Activated CD4-positive, alpha-beta T cell treated with anti-CD3 and anti-CD28 coated beads, Interleukin-2, amount 10 ng/mL, durations not matched to agents 24 days and 14 days (primary cell): ENCODE measurements around the gene MAN1A1. TPM values are rescaled to one million over a fixed set of nuclear protein-coding genes. Genes with fewer than 3 reads are reported as not detected.
A peak's percentile ranks its signal among the peaks of the same experiment; 100 is the strongest.

ENCODE experiments used
- DNase-seq: peaks from one replicate; pipeline ENCODE4 v3.0.0; 2022
- H3K27ac Mint-ChIP-seq: one replicate; pipeline ENCODE4 v1.8.0; 2022; ENCODE audit warnings: mild to moderate bottlenecking, mixed read lengths
- H3K27me3 Mint-ChIP-seq: one replicate; pipeline ENCODE4 v1.8.0; 2022; ENCODE audit warnings: mixed read lengths
- H3K36me3 Mint-ChIP-seq: one replicate; pipeline ENCODE4 v1.8.0; 2022; ENCODE audit warnings: low read depth, mild to moderate bottlenecking, mixed read lengths
- H3K4me1 Mint-ChIP-seq: one replicate; pipeline ENCODE4 v1.8.0; 2021; ENCODE audit warnings: mixed read lengths
- H3K4me3 Mint-ChIP-seq: one replicate; pipeline ENCODE4 v1.8.0; 2022; ENCODE audit warnings: mild to moderate bottlenecking, moderate library complexity, mixed read lengths
- H3K9me3 Mint-ChIP-seq: one replicate; pipeline ENCODE4 v1.8.0; 2021; ENCODE audit warnings: mixed read lengths
- intact Hi-C: fragments of 100-400 bp; cut with micrococcal nuclease; formaldehyde crosslinking; loops from one replicate; pipeline ENCODE4 v1.15.1; 2023
- total RNA-seq: library from RNA; stranded (reverse); gene quantifications from 2 replicates; pipeline ENCODE4 v1.2.3, GENCODE V29; 2022

The MAN1A1 gene
- total RNA-seq, 1 donor from 2014 or later = 43.7 TPM

DNA sequence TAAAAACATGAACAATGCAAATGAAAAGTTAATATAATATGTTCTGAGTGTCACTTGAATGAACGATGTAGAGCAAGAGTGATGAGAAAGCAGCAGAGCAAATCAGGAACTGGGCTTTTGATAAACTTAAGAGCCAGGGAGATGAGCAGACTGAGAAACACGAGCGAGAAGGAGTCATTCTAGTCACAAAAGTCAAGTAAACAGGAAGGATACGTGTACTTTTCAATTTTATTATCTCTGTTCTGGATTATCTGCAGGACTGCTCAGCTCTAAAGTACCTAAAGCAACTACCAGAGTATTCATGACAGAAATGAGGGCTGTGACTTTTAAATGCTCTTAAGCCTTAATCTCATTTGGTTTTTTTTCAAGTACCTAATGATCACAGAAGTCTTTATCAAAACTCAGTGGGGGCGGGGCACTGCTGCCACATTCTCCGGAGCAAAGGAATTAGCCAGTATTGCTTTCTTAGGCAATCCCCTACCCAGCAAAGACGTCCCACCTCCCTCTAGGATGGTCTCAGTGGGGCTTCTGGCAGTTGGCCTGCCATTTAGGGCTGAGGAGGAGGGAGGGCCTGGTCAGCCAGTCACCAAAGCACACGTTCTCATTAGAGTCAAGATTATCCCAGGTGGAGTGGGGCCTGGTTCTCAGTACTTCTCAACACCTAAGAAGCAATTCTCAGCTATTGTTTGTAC, 8.6 kb downstream of the MAN1A1 start:
- peaks cover 70% of the 10 kb centered on the region for H3K4me1 Mint-ChIP-seq
- H3K27me3 Mint-ChIP-seq = no peaks in the 10 kb centered on the region
- peaks cover 66% of the 10 kb centered on the region for H3K36me3 Mint-ChIP-seq
- intact Hi-C loops = loop anchor here (10.0 kb wide), 1 partner anchor 626 kb away; no protein-coding TSS in a partner anchor
- H3K4me3 Mint-ChIP-seq = no peak overlapping the region
- H3K27ac Mint-ChIP-seq = peak overlapping the region; percentile 15
- H3K9me3 Mint-ChIP-seq = no peaks in the 10 kb centered on the region
- peak; percentile 50 for DNase-seq

DNA sequence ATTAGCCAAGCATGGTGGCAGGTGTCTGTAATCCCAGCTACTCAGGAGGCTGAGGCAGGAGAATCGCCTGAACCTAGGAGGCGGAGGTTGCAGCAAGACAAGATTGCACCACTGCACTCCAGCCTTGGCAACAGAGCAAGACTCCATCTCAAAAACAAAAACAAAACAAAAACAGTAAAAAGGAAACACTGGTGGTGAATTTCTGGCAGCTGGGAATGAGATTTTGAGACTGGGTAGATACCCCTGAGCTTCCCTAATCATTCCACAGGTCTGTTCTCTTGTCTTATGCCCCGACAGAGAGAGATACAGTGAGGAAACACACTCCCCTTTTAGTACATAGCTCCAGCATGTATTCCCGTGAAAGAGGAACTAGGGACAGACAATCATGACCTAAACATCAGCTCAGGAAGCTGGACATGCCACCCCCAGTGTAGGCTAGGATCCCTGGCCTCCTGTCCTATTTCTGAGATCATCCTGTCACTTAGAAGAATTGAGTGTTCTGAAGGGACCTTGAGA, 9.6 kb downstream of the MAN1A1 start:
- intact Hi-C loops = loop anchor here (10.0 kb wide), 1 partner anchor 625 kb away; no protein-coding TSS in a partner anchor
- no peak overlapping the region for H3K4me3 Mint-ChIP-seq
- H3K4me1 Mint-ChIP-seq = peaks cover 66% of the 10 kb centered on the region
- H3K27ac Mint-ChIP-seq = no peak overlapping the region
- peak; percentile 53 for DNase-seq
- H3K27me3 Mint-ChIP-seq = no peaks in the 10 kb centered on the region
- H3K9me3 Mint-ChIP-seq = no peaks in the 10 kb centered on the region
- H3K36me3 Mint-ChIP-seq = peaks cover 65% of the 10 kb centered on the region

DNA sequence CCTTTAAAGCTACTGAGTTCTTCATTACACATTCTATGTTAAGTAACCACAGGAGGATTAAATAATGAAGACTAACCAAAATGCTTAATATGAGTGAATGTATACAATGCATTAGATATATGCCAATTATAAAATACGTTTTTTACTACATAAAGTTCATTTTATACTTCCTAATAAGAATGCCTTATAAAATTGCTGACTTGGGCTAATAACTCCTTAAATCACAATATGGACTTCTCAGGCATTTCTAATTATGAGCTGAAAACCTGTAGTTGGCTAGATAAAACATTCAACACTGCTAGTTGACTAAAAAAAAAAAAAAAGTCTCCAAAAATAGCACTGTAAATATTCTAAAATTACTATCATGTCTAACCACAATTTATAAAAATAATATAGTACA, 11.8 kb downstream of the MAN1A1 start:
- H3K4me1 Mint-ChIP-seq = peaks cover 58% of the 10 kb centered on the region
- H3K4me3 Mint-ChIP-seq = no peak overlapping the region
- DNase-seq = no peak
- intact Hi-C loops = loop anchor here (2.0 kb wide), 2 partner anchors 23 to 43 kb away; no protein-coding TSS in a partner anchor
- H3K27ac Mint-ChIP-seq = no peak overlapping the region
- H3K27me3 Mint-ChIP-seq = no peaks in the 10 kb centered on the region
- no peaks in the 10 kb centered on the region for H3K9me3 Mint-ChIP-seq
- H3K36me3 Mint-ChIP-seq = peaks cover 56% of the 10 kb centered on the region

DNA sequence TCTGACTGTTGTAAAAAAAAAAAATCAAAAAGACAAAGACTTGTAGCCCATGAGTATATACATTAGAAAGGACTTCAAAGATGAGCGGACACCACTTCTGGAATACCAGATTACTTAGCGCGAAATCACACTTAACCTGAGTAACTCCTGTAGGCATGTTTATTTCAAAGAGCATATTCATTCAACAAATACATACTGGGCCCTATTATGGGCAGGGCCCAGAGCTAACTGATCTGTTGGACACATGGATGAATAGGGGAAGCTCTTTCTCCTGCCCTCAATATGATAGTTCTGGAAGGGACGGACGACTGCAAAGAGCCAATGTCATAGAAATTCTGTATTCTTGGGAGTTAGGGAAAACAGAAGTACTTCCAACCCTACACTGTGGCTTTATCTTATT, 12.3 kb downstream of the MAN1A1 start:
- Mint-ChIP-seq H3K36me3 (peaks cover 52% of the 10 kb centered on the region), H3K27me3 (no peaks in the 10 kb centered on the region), H3K27ac (no peak overlapping the region), H3K4me3 (no peak overlapping the region), H3K9me3 (no peaks in the 10 kb centered on the region), H3K4me1 (peaks cover 54% of the 10 kb centered on the region)
- peak; percentile 33 for DNase-seq
- intact Hi-C loops = loop anchor here (2.0 kb wide), 2 partner anchors 22 to 42 kb away; no protein-coding TSS in a partner anchor

DNA sequence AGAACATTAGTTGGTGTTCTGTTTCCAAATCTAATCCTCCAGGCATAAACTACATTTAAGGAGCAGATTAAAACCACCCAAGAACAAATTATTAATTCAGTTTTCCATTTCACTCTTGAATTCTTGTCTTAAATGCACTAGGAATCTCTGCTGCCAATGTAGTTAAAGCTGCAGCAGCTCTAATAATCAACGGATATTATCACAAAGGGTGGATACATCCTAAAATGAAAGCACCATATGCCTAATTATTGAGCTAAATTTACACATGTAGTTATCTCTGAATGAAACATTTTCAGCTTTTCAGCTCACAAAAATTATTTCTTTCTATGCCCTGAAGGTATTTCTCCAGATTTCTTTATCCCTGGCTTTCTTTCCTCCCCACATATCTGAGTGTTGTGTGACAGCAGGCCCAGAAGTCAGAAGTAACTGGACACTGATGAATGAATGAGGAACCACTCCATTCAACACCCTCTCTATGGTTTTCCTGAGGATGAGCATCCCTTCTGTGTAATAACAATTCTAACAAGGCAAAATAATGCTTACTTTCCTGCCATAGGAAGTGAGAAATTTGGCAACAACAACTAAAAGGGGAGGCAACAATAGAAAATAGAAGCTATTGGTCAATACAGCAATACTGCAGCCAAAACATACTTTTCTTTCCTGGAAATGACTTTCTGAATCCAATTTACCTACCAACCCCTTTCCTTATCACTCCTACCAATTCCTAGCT, 14.9 kb downstream of the MAN1A1 start:
- no peak overlapping the region for H3K27ac Mint-ChIP-seq
- peak; percentile 35 for DNase-seq
- intact Hi-C loops = no loop called here
- H3K9me3 Mint-ChIP-seq = no peaks in the 10 kb centered on the region
- H3K4me3 Mint-ChIP-seq = no peak overlapping the region
- peaks cover 52% of the 10 kb centered on the region for H3K4me1 Mint-ChIP-seq
- H3K27me3 Mint-ChIP-seq = no peaks in the 10 kb centered on the region
- H3K36me3 Mint-ChIP-seq = peaks cover 51% of the 10 kb centered on the region

DNA sequence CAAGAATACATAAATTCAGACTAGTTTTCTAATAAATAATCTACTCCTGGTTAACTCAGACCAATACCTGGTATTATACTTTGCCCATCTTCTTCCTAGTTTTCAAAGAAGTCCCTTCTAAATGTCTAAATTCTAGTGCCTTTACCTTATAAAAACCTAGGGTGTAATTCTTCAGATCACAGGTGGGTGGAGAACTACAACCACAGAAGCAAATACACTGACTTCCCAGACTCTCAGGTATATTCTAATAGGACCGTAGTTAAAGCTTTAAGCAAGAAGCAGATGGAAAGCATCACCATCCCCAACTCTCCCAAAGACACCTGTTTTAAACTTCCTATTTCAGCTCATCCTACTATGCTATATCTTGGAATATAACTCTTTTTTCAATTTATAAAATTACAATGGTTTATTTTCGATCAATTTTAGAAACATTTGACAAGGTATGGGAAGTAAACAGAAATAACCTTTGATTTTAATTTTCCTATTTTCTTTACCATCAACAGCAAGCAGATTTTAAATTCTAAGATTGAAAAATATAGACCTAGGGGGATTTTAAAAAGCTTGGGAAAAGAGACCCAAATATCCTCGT, 15.8 kb downstream of the MAN1A1 start:
- Mint-ChIP-seq H3K4me3 (no peak overlapping the region), H3K36me3 (peaks cover 45% of the 10 kb centered on the region), H3K4me1 (peaks cover 48% of the 10 kb centered on the region), H3K27ac (no peak overlapping the region), H3K27me3 (no peaks in the 10 kb centered on the region), H3K9me3 (no peaks in the 10 kb centered on the region)
- intact Hi-C loops = no loop called here
- peak; percentile 64 for DNase-seq

DNA sequence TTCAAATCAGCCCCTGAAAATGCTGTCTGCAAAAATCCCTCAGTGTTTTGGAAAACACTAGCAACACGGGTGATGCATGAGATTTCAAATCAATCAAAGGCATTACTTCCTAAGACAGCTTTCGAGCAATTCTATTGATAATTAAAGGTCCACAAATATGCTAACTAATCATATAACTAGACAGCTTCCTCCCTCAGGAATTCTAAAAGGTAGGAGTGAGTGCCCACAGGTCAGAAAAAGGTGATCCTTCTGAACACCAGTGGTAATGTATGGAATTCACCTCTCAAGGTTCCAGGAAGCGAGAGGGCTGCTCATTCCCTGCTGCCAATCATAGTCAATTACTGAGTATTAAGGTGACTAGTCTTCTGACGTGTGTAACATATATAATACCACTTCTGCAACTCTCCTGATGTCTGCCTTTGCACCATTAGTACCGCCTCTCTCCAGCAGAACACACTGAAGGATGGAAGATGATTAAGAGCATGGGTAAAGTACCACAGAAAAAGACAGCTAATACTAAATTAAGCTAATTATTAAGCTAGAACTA, 16.4 kb downstream of the MAN1A1 start:
- DNase-seq = peak; percentile 44
- H3K9me3 Mint-ChIP-seq = no peaks in the 10 kb centered on the region
- intact Hi-C loops = no loop called here
- H3K27ac Mint-ChIP-seq = no peak overlapping the region
- H3K36me3 Mint-ChIP-seq = peaks cover 45% of the 10 kb centered on the region
- H3K4me3 Mint-ChIP-seq = no peak overlapping the region
- no peaks in the 10 kb centered on the region for H3K27me3 Mint-ChIP-seq
- peaks cover 49% of the 10 kb centered on the region for H3K4me1 Mint-ChIP-seq

DNA sequence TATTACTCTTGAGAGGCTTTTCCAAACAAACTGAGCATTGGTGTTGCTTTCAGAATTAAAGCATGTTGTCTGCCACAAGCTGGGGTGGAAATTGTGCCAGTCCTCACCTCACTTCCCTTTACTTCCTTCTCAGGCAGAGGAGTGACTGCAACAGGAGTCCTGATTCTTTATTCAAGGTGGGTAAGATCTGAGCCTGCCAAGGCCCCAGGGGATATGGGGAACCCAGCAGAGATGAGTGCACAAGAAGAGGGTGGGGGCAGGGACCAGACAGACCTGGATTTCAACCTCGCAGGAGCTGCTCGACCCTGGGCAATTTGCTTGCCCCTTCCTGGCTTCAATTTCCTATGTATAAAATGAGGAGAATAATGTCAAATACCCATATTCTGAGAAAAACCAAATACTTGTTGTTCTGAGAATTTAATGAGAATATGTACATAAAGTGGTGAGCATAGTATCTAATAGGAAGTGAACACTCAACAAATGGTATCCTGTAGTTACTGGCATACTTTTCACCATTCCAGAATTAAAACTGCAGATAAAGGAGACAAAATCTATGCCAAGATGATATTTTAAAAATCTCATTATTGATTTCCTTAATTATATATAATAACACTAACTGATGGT, 17.8 kb downstream of the MAN1A1 start:
- Mint-ChIP-seq H3K36me3 (peaks cover 42% of the 10 kb centered on the region), H3K4me3 (no peak overlapping the region), H3K4me1 (peaks cover 48% of the 10 kb centered on the region), H3K27me3 (no peaks in the 10 kb centered on the region), H3K27ac (peak overlapping the region; percentile 10), H3K9me3 (no peaks in the 10 kb centered on the region)
- peak; percentile 49 for DNase-seq
- intact Hi-C loops = no loop called here

DNA sequence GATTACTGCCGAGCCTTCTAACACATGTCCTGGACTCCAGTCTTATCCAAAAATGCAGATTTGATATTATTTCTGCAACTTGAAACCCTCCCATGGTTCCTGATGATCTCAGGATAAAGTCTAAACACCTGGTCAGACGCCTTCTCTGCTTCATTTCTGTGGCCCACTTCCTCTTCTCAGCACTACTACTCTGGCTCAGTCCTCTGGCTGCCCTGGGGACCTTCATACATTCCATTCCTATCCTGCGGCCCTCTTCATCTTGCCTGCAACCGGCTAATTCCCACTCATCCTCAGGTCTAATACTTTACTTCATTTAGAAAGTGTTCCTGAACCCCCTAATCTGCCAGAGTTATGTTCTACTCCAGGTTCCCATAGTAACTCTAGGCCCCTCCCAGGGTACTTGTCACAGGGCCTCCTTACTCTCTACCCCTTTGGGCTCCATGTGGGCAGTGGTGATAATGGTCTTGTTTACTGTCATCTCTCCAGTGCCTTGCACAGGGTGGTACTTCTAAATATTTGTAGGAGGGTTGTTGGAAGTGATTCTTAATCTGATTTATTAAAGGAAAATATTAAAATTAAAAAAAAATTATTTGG, 18.9 kb downstream of the MAN1A1 start:
- no peaks in the 10 kb centered on the region for H3K27me3 Mint-ChIP-seq
- intact Hi-C loops = no loop called here
- no peaks in the 10 kb centered on the region for H3K9me3 Mint-ChIP-seq
- DNase-seq = peak; percentile 39
- H3K4me3 Mint-ChIP-seq = no peak overlapping the region
- no peak overlapping the region for H3K27ac Mint-ChIP-seq
- H3K36me3 Mint-ChIP-seq = peaks cover 42% of the 10 kb centered on the region
- H3K4me1 Mint-ChIP-seq = peaks cover 46% of the 10 kb centered on the region

DNA sequence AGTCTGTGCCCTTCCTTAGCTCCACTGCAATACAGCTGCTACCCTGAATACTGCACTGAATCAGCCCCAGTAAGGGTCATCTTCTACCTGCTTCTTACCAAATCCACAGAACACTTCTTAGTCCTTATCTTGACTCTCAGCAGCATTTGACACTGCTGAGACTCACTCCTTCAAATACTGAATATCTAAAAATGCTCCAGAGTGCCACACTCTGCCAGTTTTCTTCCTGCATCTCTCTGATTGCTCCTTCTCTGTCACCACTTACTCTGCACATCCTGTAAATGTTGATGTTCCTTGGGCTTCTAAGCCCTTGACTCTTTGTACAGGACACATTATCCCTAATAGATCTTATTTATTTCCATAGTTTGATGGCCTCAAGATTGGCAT, 19.8 kb downstream of the MAN1A1 start:
- Mint-ChIP-seq H3K27ac (no peak overlapping the region), H3K4me3 (no peak overlapping the region), H3K27me3 (no peaks in the 10 kb centered on the region), H3K36me3 (peaks cover 36% of the 10 kb centered on the region), H3K4me1 (peaks cover 39% of the 10 kb centered on the region), H3K9me3 (no peaks in the 10 kb centered on the region)
- intact Hi-C loops = no loop called here
- peak; percentile 44 for DNase-seq

DNA sequence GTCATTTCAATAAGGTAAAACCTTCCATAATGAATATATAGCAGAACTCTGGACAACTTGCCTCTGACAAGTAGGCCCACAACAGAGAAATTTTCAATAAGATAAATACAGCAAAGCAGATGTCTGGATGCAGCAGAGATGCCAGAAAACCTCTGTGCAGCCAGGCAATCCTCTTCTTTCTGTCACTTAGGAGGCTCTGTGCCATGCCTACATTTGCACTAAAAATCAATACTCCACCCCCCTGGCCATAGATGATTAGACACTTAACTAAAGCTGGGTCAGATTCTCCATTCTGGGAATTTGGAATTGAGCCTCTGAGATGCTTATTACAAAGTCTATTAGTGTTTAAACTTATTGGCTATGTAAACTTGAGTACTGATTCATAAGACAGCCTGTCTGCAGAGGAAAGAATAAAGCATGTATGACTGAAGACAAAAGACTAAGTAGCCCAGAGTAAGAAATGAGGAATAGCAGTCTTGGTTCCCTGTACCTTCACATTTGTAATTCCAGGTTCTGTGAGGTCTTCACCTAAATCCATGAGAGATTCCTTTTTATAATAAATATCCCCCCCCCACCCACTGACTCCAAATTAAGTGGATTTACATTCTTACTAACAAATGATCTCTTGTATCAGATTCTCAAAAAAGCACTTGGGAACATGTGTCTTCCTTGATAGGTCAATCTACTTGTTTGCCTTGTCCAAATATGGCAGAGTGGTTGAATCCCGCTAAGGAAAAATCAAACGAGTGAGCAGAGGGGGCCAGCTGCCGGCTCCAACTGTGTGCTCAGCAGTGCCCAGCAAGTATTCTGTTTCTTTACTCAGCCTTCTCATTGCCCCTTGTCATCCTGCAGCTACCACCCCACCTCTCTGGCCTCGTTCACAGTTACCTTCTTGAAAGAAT, 20.4 kb downstream of the MAN1A1 start:
- no peak overlapping the region for H3K27ac Mint-ChIP-seq
- H3K36me3 Mint-ChIP-seq = peaks cover 35% of the 10 kb centered on the region
- H3K4me3 Mint-ChIP-seq = no peak overlapping the region
- H3K4me1 Mint-ChIP-seq = peaks cover 40% of the 10 kb centered on the region
- no peaks in the 10 kb centered on the region for H3K9me3 Mint-ChIP-seq
- peak; percentile 41 for DNase-seq
- H3K27me3 Mint-ChIP-seq = no peaks in the 10 kb centered on the region
- intact Hi-C loops = no loop called here

DNA sequence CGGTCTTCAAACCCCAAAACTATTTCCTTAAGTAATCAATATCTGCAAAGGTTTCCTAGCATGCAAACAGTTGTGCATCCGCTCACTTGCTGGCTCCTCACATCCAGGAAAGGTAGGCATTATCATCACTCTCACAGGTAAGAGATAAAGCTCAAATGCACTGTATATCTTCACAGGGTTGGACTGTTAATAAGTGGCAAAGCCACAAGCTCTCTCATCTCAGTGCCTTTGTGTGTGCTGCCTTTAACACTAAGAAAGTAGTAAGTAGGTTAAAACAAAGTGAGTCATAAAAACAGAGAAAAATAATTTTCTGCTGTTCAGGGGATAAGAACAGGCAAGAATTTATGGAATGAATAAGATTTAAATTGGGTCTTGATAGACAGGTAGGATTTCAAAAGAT, 21.3 kb downstream of the MAN1A1 start:
- intact Hi-C loops = no loop called here
- no peak overlapping the region for H3K27ac Mint-ChIP-seq

More for the DNA sequence above, 21.3 kb downstream of the MAN1A1 start:
- H3K36me3 Mint-ChIP-seq = peaks cover 35% of the 10 kb centered on the region
- no peaks in the 10 kb centered on the region for H3K9me3 Mint-ChIP-seq
- no peak overlapping the region for H3K4me3 Mint-ChIP-seq
- peaks cover 43% of the 10 kb centered on the region for H3K4me1 Mint-ChIP-seq
- H3K27me3 Mint-ChIP-seq = no peaks in the 10 kb centered on the region
- DNase-seq = no peak
